GM12878 (cell line): ENCODE results near the gene ITGB2. TPM values are rescaled to one million over a fixed set of nuclear protein-coding genes. Genes with fewer than 3 reads are reported as not detected.

Source experiments
- ATAC-seq: fragments of 200-7000 bp; cut with Tn5 transposase; 3 replicates; pipeline ENCODE4 v1.9.1; 2020; ENCODE audit warnings: mild to moderate bottlenecking, moderate library complexity
- BruUV-seq: library from RNA; stranded (reverse); fragments of 400-500 nt; replicated peaks from 2 replicates; lab custom pipeline; 2021; lab: Mats Ljungman, UMichigan
- CTCF ChIA-PET: fragments of 300-600 bp; sonication (Branson Sonifier 250); formaldehyde crosslinking; extraction: SDS; loops from one replicate; lab custom pipeline; 2021; ENCODE audit warnings: inconsistent platforms; lab: Yijun Ruan, JAX
- POLR2A ChIA-PET: fragments of 350-600 bp; formaldehyde crosslinking; extraction: SDS; loops from one replicate; lab custom pipeline; 2021; ENCODE audit warnings: inconsistent platforms; lab: Charles Lee
- RAD21 ChIA-PET: fragments of 300-600 bp; sonication (Branson Sonifier 250); formaldehyde crosslinking; loops from one replicate; lab custom pipeline; 2023; ENCODE audit warnings: antibody characterized with exemption; ENCODE audit not compliant: unreplicated experiment; lab: Charles Lee
- SMC1A ChIA-PET: fragments of 300-600 bp; sonication (Branson Sonifier 250); formaldehyde crosslinking; loops from one replicate; lab custom pipeline; 2023; ENCODE audit not compliant: unreplicated experiment, uncharacterized antibody; lab: Charles Lee
- DNase-seq: peaks from one replicate; pipeline ENCODE4 v3.0.0-alpha.2; 2011; ENCODE audit warnings: low read depth, low spot score
- FAIRE-seq: peaks from 3 replicates; lab custom pipeline; 2011; peaks lifted over from hg19 to GRCh38; lab: Jason Lieb, UNC
- H2AFZ ChIP-seq: 2 replicates; pipeline ENCODE4 v1.6.0; 2011; ENCODE audit warnings: low read depth, low read length, control low read depth; ENCODE audit not compliant: control insufficient read depth
- H3K27ac ChIP-seq: 2 replicates; pipeline ENCODE4 v1.5.1; 2011; ENCODE audit warnings: control low read depth; ENCODE audit not compliant: control insufficient read depth, insufficient read depth
- H3K27me3 ChIP-seq, 2 experiments: replicated peaks in 1 of 2; 2 replicates each; pipeline versions ENCODE4 v1.6.0 to v1.6.1; 2011; ENCODE audit warnings: low read length in 1 of 2; ENCODE audit not compliant: control insufficient read depth in 2 of 2, insufficient read depth in 2 of 2
- H3K36me3 ChIP-seq, 2 experiments: 2 replicates each; pipeline ENCODE4 v1.5.1; 2011; ENCODE audit warnings: low read length in 1 of 2; ENCODE audit not compliant: control insufficient read depth in 2 of 2, insufficient read depth in 2 of 2
- H3K4me1 ChIP-seq: 2 replicates; pipeline ENCODE4 v1.6.1; 2011; ENCODE audit warnings: mild to moderate bottlenecking, low read length, moderate library complexity, mixed read lengths; ENCODE audit not compliant: control insufficient read depth, insufficient read depth
- H3K4me2 ChIP-seq: 2 replicates; pipeline ENCODE4 v1.6.0; 2011; ENCODE audit warnings: control low read depth; ENCODE audit not compliant: control insufficient read depth, insufficient read depth
- H3K4me3 ChIP-seq: fragments of 200-600 bp; sonication (generic); 2 replicates; pipeline ENCODE4 v1.5.1; 2016
- H3K79me2 ChIP-seq: 2 replicates; pipeline ENCODE4 v1.6.0; 2011; ENCODE audit warnings: low read length; ENCODE audit not compliant: control insufficient read depth, insufficient read depth
- H3K9ac ChIP-seq: 2 replicates; pipeline ENCODE4 v1.8.0; 2011; ENCODE audit warnings: low read length, control low read depth, mixed read lengths; ENCODE audit not compliant: control insufficient read depth, insufficient read depth
- H3K9me3 ChIP-seq: replicated peaks from 3 replicates; pipeline ENCODE4 v1.5.1; 2011; ENCODE audit warnings: mild to moderate bottlenecking, low read length; ENCODE audit not compliant: control insufficient read depth, insufficient read depth
- H4K20me1 ChIP-seq: 2 replicates; pipeline ENCODE4 v1.6.0; 2011; ENCODE audit not compliant: control insufficient read depth, insufficient read depth
- ASH2L ChIP-seq: fragments of 300-600, 200-600 bp; sonication (generic); IDR thresholded peaks from 2 replicates; pipeline ENCODE4 v1.6.1; 2017; ENCODE audit warnings: low read depth, mild to moderate bottlenecking, borderline replicate concordance
- ATF7 ChIP-seq: fragments of 450-650 bp; IDR thresholded peaks from 2 replicates; pipeline ENCODE4 v1.6.1; 2016; ENCODE audit warnings: low read depth, mild to moderate bottlenecking
- CHD2 ChIP-seq: IDR thresholded peaks from 2 replicates; pipeline ENCODE4 v1.6.1; 2011; ENCODE audit warnings: low read depth, low read length, improper control_type of control experiment, borderline replicate concordance
- HDAC6 ChIP-seq: fragments of 200-600 bp; sonication (generic); IDR thresholded peaks from one replicate; pipeline ENCODE4 v1.8.0; 2017; ENCODE audit warnings: antibody characterized with exemption; ENCODE audit not compliant: unreplicated experiment
- KAT2A ChIP-seq: conservative IDR thresholded peaks from 2 replicates; pipeline ENCODE4 v1.6.1; 2011; ENCODE audit warnings: low read depth, low read length; ENCODE audit not compliant: control insufficient read depth
- MEF2A ChIP-seq: IDR thresholded peaks from 2 replicates; pipeline ENCODE4 v1.6.1; 2011; ENCODE audit warnings: low read depth, mild to moderate bottlenecking, low read length, moderate library complexity; ENCODE audit not compliant: insufficient read depth
- MEF2B ChIP-seq: fragments of 450-650 bp; IDR thresholded peaks from 2 replicates; pipeline ENCODE4 v1.6.1; 2018; ENCODE audit warnings: mild to moderate bottlenecking, moderate library complexity; ENCODE audit not compliant: partially characterized antibody, poor library complexity, severe bottlenecking
- NBN ChIP-seq: fragments of 450-650 bp; IDR thresholded peaks from 2 replicates; pipeline ENCODE4 v1.6.1; 2016
- POLR2A ChIP-seq: IDR thresholded peaks from 2 replicates; pipeline ENCODE4 v1.6.1; 2011; ENCODE audit warnings: low read depth, mild to moderate bottlenecking, low read length
- RAD51 ChIP-seq: fragments of 450-650 bp; IDR thresholded peaks from 2 replicates; pipeline ENCODE4 v1.6.1; 2016; ENCODE audit warnings: moderate library complexity, mild to moderate bottlenecking, inconsistent platforms
- SIN3A ChIP-seq: IDR thresholded peaks from 2 replicates; pipeline ENCODE4 v1.6.1; 2012; ENCODE audit warnings: low read depth, low read length, improper control_type of control experiment
- STAT1 ChIP-seq: fragments of 450-650 bp; conservative IDR thresholded peaks from 2 replicates; pipeline ENCODE4 v1.6.1; 2014; ENCODE audit warnings: antibody characterized with exemption, mild to moderate bottlenecking
- YY1 ChIP-seq: IDR thresholded peaks from 2 replicates; pipeline ENCODE4 v1.6.1; 2011; ENCODE audit warnings: low read depth, mild to moderate bottlenecking, low read length
- WGBS: methylation state at CpG from one replicate; pipeline ENCODE4 v1.1.6; 2016; ENCODE audit warnings: low lambda C conversion rate; ENCODE audit not compliant: insufficient replicate concordance, insufficient coverage; ENCODE audit errors: missing lambda C conversion rate; 5-methylcytosine and 5-hydroxymethylcytosine counted together
- in situ Hi-C: fragments of 300-500 bp; cut with MboI; formaldehyde crosslinking; loops from 9 replicates; pipeline ENCODE4 v1.14.3; 2018; ENCODE audit warnings: mixed read lengths
- intact Hi-C: fragments of 100-400 bp; cut with micrococcal nuclease; formaldehyde crosslinking; loops from one replicate; pipeline ENCODE4 v1.14.2; 2022; ENCODE audit not compliant: unreplicated experiment
- polyA plus RNA-seq, 11 experiments: library from polyadenylated mRNA; depleted of rRNA in 4 of 11; unstranded in 6 of 11; stranded (reverse) in 5 of 11; fragments of >200 nt; fragmentation: Nextera tagmentation in 4 of 11; fragmentation: Illumina TruSeq in 1 of 11; extraction: Ambion mirVana in 4 of 11; extraction: Trizol in 1 of 11; gene quantifications; 1 replicate in 1 of 11; 2 replicates in 10 of 11; pipeline versions ENCODE4 v1.2.1 to v1.2.3, GENCODE V29; 2011 to 2016; ENCODE audit warnings: inconsistent platforms in 2 of 11, missing spikeins in 2 of 11, low read depth in 1 of 11
- total RNA-seq, 4 experiments: library from RNA; depleted of rRNA in 3 of 4; stranded (reverse); fragments of >200 nt in 3 of 4; fragmentation: Illumina TruSeq in 1 of 4; extraction: Trizol in 1 of 4; gene quantifications; 2 replicates each; pipeline versions ENCODE4 v1.2.1 to v1.2.3, GENCODE V29; 2013 to 2021
- TF ChIP-seq, protein P1 (sequence below): fragments of 450-650 bp; IDR thresholded peaks from 2 replicates; pipeline ENCODE4 v1.6.1; 2018; ENCODE audit warnings: borderline replicate concordance, mild to moderate bottlenecking; ENCODE audit not compliant: partially characterized antibody
- TF ChIP-seq, protein P2 (sequence below): fragments of 450-650 bp; IDR thresholded peaks from 2 replicates; pipeline ENCODE4 v1.6.1; 2017; ENCODE audit warnings: mild to moderate bottlenecking
- TF ChIP-seq, protein P3 (sequence below): fragments of 450-650 bp; IDR thresholded peaks from 2 replicates; pipeline ENCODE4 v1.6.1; 2014; ENCODE audit warnings: mild to moderate bottlenecking

The ITGB2 gene
- total and polyA plus RNA-seq, 10 of the 15 experiments (the other 5 are each of a cell fraction or from before 2014, with no cell fraction given) = 8.0 to 172 (median 58.9) TPM

DNA sequence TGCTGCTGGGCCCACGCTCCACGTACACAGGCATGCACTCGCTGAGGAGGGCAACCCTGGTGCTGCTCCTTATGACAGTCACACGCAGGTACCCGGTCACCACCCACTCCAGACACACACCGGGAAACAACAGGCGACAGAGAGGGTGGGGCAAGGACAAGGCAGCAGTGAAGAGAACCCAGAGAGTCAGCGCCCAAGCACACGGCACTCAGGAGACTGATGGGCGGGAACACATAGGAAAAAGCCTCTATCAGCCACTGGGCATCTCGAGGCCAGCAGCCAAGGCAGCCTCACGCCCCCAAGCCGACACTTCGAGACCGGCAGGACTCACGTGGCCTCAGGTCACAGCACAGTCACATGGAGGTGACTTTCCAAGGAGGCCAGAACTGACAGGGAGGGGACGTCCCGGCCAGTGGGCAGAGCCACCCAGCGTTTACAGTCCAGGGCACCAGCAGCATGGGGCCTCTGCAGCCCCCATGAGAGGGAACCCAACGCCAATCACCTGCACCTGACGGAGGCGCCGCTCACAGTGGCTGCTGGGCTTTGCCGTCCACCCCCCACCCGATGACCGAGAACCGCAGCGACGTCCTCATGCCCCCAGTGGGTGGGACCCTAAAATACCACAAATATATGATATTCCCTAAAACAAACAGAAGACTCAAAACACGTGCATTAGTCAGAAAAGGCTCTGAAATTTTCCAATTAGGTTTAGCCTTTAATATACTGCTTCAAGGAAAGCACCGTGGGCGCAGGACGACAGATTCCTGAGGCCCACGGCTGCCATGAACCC is 66.9 kb downstream of the ITGB2 start:
- in situ Hi-C loops = no loop called here
- intact Hi-C loops = no loop called here
- BruUV-seq = no TSS peak
- no peak for DNase-seq
- Histone ChIP-seq H3K27ac (no peak overlapping the region), H3K9ac (no peak overlapping the region), H3K36me3 (peaks cover 7 to 39% of the 10 kb centered on the region in 2 experiments; a peak in 3 of 4 replicates), H3K27me3 (no peaks in the 10 kb centered on the region), H3K4me2 (no peak overlapping the region), H3K9me3 (no peaks in the 10 kb centered on the region), H3K79me2 (no peaks in the 10 kb centered on the region), H2AFZ (no peak overlapping the region), H3K4me3 (no peak overlapping the region), H4K20me1 (no peaks in the 10 kb centered on the region), H3K4me1 (no peaks in the 10 kb centered on the region)
- POLR2A ChIA-PET = no interaction called here
- RAD21 ChIA-PET = no interaction called here
- 96% methylated on average over 34 of the region's 34 CpGs for WGBS
- CTCF ChIA-PET = no interaction called here
- TF ChIP-seq CHD2 (no peak), KAT2A (no peak), YY1 (no peak), RAD51 (no peak), MEF2B (no peak), SIN3A (no peak), HDAC6 (no peak), POLR2A (no peak), NBN (no peak), STAT1 (no peak), ASH2L (no peak), MEF2A (no peak), ATF7 (no peak)
- TF ChIP-seq, protein P1, sequence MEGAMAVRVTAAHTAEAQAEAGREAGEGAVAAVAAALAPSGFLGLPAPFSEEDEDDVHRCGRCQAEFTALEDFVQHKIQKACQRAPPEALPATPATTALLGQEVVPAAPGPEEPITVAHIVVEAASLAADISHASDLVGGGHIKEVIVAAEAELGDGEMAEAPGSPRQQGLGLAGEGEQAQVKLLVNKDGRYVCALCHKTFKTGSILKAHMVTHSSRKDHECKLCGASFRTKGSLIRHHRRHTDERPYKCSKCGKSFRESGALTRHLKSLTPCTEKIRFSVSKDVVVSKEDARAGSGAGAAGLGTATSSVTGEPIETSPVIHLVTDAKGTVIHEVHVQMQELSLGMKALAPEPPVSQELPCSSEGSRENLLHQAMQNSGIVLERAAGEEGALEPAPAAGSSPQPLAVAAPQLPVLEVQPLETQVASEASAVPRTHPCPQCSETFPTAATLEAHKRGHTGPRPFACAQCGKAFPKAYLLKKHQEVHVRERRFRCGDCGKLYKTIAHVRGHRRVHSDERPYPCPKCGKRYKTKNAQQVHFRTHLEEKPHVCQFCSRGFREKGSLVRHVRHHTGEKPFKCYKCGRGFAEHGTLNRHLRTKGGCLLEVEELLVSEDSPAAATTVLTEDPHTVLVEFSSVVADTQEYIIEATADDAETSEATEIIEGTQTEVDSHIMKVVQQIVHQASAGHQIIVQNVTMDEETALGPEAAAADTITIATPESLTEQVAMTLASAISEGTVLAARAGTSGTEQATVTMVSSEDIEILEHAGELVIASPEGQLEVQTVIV = no peak
- TF ChIP-seq, protein P2, sequence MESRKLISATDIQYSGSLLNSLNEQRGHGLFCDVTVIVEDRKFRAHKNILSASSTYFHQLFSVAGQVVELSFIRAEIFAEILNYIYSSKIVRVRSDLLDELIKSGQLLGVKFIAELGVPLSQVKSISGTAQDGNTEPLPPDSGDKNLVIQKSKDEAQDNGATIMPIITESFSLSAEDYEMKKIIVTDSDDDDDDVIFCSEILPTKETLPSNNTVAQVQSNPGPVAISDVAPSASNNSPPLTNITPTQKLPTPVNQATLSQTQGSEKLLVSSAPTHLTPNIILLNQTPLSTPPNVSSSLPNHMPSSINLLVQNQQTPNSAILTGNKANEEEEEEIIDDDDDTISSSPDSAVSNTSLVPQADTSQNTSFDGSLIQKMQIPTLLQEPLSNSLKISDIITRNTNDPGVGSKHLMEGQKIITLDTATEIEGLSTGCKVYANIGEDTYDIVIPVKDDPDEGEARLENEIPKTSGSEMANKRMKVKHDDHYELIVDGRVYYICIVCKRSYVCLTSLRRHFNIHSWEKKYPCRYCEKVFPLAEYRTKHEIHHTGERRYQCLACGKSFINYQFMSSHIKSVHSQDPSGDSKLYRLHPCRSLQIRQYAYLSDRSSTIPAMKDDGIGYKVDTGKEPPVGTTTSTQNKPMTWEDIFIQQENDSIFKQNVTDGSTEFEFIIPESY = no peak
- TF ChIP-seq, protein P3, sequence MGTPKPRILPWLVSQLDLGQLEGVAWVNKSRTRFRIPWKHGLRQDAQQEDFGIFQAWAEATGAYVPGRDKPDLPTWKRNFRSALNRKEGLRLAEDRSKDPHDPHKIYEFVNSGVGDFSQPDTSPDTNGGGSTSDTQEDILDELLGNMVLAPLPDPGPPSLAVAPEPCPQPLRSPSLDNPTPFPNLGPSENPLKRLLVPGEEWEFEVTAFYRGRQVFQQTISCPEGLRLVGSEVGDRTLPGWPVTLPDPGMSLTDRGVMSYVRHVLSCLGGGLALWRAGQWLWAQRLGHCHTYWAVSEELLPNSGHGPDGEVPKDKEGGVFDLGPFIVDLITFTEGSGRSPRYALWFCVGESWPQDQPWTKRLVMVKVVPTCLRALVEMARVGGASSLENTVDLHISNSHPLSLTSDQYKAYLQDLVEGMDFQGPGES = no peak
- SMC1A ChIA-PET = no interaction called here
- no peak for FAIRE-seq
- no peak for ATAC-seq
